WERI-Rb-1 (cell line): ENCODE results near the gene NPAS3.

Experiments
- DNase-seq: peaks from one replicate; pipeline ENCODE4 v3.0.0-alpha.2; 2020
- H3K27ac ChIP-seq: fragments of 250-450 bp; sonication (Bioruptor Pico); 2 replicates; pipeline ENCODE4 v1.5.1; 2020; ENCODE audit warnings: mild to moderate bottlenecking, moderate library complexity
- H3K27me3 ChIP-seq: fragments of 250-450 bp; sonication (Bioruptor Pico); 2 replicates; pipeline ENCODE4 v1.5.1; 2021; ENCODE audit warnings: mild to moderate bottlenecking, low read depth, moderate library complexity; ENCODE audit not compliant: insufficient read depth, severe bottlenecking
- H3K36me3 ChIP-seq: fragments of 250-450 bp; sonication (Bioruptor Pico); 2 replicates; pipeline ENCODE4 v1.5.1; 2020; ENCODE audit warnings: mild to moderate bottlenecking, moderate library complexity
- H3K4me3 ChIP-seq: 2 replicates; pipeline ENCODE4 v1.5.1; 2011; ENCODE audit warnings: low read depth, mild to moderate bottlenecking, control low read depth, low read length
- H3K9me3 ChIP-seq: fragments of 250-450 bp; sonication (Bioruptor Pico); 2 replicates; pipeline ENCODE4 v1.5.1; 2021; ENCODE audit warnings: mild to moderate bottlenecking, moderate library complexity; ENCODE audit not compliant: severe bottlenecking
- CTCF ChIP-seq: IDR thresholded peaks from 2 replicates; pipeline ENCODE4 v1.5.1; 2011; ENCODE audit warnings: low read depth, mild to moderate bottlenecking, control low read depth, inconsistent platforms, low read length

The NPAS3 gene

GRCh38 chr14:33660248-33660647 is 721.6 kb downstream of the NPAS3 start:
- H3K9me3 ChIP-seq, result no peaks in the 10 kb centered on the region
- H3K36me3 ChIP-seq, result no peaks in the 10 kb centered on the region
- no peak for DNase-seq
- no peak overlapping the region for H3K4me3 ChIP-seq
- no peak overlapping the region for H3K27ac ChIP-seq
- no peak for TF ChIP-seq CTCF
- H3K27me3 ChIP-seq, result no peaks in the 10 kb centered on the region

DNA sequence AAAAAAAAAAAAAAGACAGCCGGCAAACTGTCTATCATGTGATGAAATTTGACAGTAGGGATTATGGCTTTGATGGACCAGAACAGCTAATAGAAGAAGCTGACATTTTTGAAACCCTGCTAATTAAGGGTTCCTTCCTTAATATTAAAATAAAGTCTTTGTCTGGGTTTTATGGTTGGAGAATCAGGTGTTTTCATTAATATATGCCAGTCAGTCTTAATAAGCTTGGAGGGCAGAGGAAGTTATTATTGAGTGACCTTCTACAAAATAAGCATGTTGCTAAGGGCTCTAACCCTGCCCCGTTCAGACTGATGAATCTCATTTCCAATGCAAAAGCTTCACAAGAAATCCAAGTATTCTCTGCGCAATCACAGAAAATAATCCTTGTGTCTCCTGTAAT is 722.4 kb downstream of the NPAS3 start:
- TF ChIP-seq CTCF, result no peak
- H3K27ac ChIP-seq, result no peak overlapping the region
- no peaks in the 10 kb centered on the region for H3K36me3 ChIP-seq
- H3K9me3 ChIP-seq, result no peaks in the 10 kb centered on the region
- H3K27me3 ChIP-seq, result no peaks in the 10 kb centered on the region
- no peak for DNase-seq
- no peak overlapping the region for H3K4me3 ChIP-seq

DNA sequence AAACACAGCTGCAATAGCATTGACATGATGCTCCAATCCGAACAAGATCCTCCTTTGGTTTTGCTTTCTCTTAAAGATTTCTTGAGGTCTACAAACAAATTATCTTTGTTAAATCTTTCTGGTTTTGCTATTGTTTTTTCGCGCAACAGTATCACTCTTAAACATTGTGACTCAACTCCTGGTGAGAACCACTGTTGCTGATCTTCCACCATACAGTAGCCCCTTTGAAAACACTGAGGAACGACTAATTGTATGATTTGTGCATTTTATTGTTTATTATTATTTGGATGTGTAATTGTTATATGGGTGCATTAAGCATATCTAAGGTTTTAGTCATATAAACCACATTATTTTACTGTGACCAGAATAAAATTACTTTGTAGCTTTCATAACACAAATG is 729.4 kb downstream of the NPAS3 start:
- Histone ChIP-seq H3K9me3 (no peaks in the 10 kb centered on the region), H3K4me3 (no peak overlapping the region), H3K36me3 (no peaks in the 10 kb centered on the region), H3K27ac (no peak overlapping the region), H3K27me3 (no peaks in the 10 kb centered on the region)
- DNase-seq, result no peak
- TF ChIP-seq CTCF, result no peak

- no peak overlapping the region for H3K27ac ChIP-seq
These were observed 730.4 kb downstream of the NPAS3 start for GRCh38 chr14:33669111-33669510.

GRCh38 chr14:33670235-33670634 is 731.6 kb downstream of the NPAS3 start:
- Histone ChIP-seq H3K27me3 (no peaks in the 10 kb centered on the region), H3K9me3 (no peaks in the 10 kb centered on the region), H3K4me3 (no peak overlapping the region), H3K27ac (no peak overlapping the region), H3K36me3 (no peaks in the 10 kb centered on the region)
- no peak for TF ChIP-seq CTCF
- no peak for DNase-seq

More at GRCh38 chr14:33669111-33669510, 730.4 kb downstream of the NPAS3 start:
- Histone ChIP-seq H3K4me3 (no peak overlapping the region), H3K27me3 (no peaks in the 10 kb centered on the region), H3K36me3 (no peaks in the 10 kb centered on the region), H3K9me3 (no peaks in the 10 kb centered on the region)
- TF ChIP-seq CTCF, result no peak
- DNase-seq, result no peak

GRCh38 chr14:33671556-33671955 is 732.9 kb downstream of the NPAS3 start:
- Histone ChIP-seq H3K27ac (no peak overlapping the region), H3K9me3 (no peaks in the 10 kb centered on the region), H3K27me3 (no peaks in the 10 kb centered on the region), H3K36me3 (no peaks in the 10 kb centered on the region), H3K4me3 (no peak overlapping the region)
- no peak for DNase-seq
- TF ChIP-seq CTCF, result no peak
